ELR (cell line): ENCODE data around the gene SUCO.
"Not testable (repeated sequence)": the region's sequence is repeated elsewhere in the genome, so short reads cannot be mapped to it uniquely, and the experiment has no call there.

Experiments used
- DNase-seq: peaks from one replicate; pipeline ENCODE4 v3.0.0-alpha.2; 2015; ENCODE audit warnings: low read depth

The SUCO gene

GRCh38 chr1:172532700-172533512 lies at the start of gene SUCO:
SUCO (plus strand) TSS chr1:172533150; CDS start chr1:172533436, 286 bp downstream.
- peak; percentile 98 for DNase-seq

DNA sequence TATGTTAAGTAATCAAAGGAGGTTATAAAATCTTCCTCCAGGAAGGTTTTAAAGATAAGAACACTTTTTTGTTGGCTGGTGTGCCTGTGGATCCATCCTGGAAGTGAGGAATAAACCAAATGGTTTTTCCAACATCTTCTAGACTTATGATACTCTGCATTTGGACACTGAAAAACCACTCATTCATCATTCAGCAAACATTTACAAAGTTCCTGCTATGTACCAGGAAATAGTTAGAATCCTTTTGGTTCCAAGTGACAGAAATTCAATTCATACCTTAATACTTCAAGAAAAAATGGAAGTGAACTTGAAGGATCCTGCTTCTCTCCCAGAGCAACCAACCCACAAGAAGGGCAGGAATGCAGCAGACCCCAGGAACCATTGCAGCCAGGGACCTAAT lies 49.5 kb upstream of the SUCO start:
- no peak for DNase-seq

GRCh38 chr1:172484252-172484651 lies 48.7 kb upstream of the SUCO start:
- DNase-seq = no peak

- DNase-seq = no peak
These were observed 47.3 kb upstream of the SUCO start for GRCh38 chr1:172485626-172486025.

GRCh38 chr1:172486805-172487454 lies 46.0 kb upstream of the SUCO start:
- DNase-seq = no peak

- DNase-seq = peak; percentile 24
These were observed 45.4 kb upstream of the SUCO start for GRCh38 chr1:172487550-172487949.

- no peak for DNase-seq
These were observed 44.6 kb upstream of the SUCO start for GRCh38 chr1:172488393-172488792.

- no peak for DNase-seq
These were observed 43.1 kb upstream of the SUCO start for GRCh38 chr1:172489847-172490246.

DNA sequence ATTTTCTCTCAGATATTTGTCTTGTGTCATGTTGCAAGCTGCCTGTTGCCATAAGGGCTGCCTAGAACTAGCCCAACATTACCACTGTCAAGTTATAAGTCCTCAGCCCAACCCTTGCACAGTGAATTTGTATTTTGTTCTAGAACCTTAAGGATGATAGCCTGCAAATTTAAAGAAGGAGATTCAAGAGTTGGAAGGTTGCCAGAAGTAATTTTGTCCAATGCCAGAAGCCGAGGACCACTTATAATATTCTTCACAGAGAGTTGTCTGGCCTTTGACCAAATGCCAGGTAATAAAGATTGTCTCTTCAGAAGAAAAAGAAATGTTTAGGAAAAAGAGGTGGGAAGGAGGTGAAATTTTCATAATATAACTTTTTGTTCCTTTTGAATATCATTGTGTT lies 40.5 kb upstream of the SUCO start:
- no peak for DNase-seq

GRCh38 chr1:172494166-172494565 lies 38.8 kb upstream of the SUCO start:
- DNase-seq = no peak

DNA sequence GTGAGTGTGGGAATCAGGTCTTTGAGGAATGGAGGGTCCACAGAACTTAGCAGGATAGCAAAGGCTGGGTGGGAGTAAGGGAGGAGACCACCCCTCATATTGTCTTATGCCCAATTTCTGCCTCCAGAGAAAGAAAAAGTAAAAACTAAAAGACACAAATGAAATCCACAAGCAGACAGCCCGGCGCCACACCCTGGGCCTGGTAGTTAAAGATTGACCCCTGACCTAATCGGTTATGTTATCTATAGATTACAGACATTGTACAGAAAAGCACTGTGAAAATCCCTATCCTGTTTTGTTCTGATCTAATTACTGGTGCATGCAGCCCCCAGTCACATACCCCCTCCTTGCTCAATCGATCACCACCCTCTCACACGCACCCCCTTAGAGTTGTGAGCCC lies 36.8 kb upstream of the SUCO start:
- DNase-seq = not testable (repeated sequence)

GRCh38 chr1:172496678-172497077 lies 36.3 kb upstream of the SUCO start:
- no peak for DNase-seq

GRCh38 chr1:172497230-172497629 lies 35.7 kb upstream of the SUCO start:
- DNase-seq = peak; percentile 76

GRCh38 chr1:172498857-172499256 lies 34.1 kb upstream of the SUCO start:
- no peak for DNase-seq

DNA sequence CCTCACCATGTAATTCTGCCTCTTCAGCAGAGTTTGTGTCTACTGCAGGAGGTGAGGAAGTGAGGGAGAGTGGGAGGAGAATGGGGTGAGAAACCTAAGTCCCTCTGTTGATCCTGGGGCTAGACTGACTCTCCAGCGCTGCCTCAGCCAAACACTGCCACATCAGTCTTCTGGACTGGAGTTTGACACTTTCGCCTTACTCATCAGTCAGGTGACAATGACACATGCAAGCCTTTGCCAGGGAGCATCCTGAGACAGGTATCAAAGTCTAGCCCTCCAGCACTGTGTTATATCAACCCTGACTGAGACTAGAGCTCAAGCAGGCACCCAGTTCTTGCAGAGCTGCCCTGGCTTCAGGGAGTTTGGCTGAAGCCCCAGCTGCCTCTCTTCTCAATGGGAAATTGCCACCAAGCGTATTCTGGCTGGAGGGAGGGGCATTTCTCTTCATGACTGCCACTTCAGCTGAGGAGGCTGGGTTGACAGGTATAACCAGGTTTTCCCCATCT lies 33.3 kb upstream of the SUCO start:
- DNase-seq = peak; percentile 46

- DNase-seq = no peak
These were observed 32.7 kb upstream of the SUCO start for GRCh38 chr1:172500207-172500606.

DNA sequence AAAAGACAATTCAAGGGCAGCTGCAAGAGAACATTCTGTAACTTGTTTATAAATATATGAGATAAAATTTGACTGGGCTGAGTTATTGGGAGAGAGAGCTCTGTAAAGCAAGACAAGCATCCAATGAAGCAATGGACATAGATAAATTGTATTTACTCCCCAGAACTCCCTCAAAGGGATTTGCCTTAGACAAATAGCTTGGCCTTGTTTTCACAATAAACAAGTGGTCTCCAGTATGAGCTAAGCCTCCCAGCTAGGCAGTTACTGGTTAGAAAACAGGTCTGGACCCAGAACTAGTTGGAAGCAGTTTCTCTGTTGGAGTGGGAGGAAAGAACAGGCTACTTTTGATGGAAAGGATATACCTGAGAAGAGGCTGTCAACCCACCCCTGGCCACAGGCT lies 25.2 kb upstream of the SUCO start:
- no peak for DNase-seq

DNA sequence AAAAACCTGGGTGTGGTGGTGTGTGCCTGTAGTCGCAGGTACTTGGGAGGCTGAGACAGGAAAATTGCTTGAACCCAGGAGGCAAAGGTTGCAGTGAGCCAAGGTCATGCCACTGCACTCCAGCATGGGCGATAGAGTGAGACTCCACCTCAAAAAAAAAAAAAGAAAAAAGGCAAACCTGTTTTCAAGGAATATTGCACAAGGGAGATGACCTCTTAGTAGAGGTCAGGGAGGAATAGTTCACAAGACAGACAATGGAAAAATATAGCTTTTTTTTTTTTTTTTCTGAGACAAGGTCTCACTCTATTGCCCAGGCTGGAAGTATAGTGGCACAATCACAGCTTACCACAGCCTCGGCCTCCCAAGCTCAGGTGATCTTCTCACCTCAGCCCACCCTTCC lies 22.5 kb upstream of the SUCO start:
- DNase-seq = no peak

- no peak for DNase-seq
These were observed 20.4 kb upstream of the SUCO start for GRCh38 chr1:172512591-172512990.

DNA sequence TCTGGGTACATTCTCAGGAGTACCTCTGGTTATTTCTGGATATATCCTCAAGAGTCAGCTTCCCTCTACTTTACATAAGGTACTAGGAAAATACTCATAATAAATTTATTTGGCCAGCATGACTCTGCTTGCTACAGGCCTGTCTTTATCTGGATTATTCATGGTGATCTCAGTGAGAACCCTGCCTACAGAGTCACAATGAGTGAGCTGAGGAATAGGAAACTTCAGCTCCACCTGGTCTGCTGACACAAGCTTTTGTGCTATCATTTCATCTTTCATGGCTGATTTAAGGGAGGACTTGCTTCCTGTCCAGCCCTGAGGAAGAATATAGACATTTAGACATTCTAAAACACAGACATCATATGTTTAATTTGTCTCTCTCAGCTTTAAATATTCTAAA lies 19.5 kb upstream of the SUCO start:
- peak; percentile 39 for DNase-seq

DNA sequence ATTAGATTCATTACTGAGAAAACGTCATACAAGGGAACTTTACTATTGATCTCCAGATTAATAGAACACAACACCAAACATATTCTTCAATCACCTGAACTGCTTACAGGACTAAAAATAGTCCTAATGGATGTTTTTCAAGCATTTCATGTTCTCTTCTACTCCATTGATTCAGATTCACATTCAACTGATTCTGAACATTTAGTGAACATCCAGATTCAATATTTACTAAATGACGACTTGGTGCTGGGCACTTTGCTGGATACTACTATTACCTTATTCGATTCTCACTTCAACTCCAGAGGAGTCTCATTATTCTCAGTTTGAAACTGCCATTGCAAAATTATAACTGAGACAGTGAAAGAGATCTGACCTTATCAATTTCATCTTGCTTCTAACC lies 18.8 kb upstream of the SUCO start:
- DNase-seq = no peak

DNA sequence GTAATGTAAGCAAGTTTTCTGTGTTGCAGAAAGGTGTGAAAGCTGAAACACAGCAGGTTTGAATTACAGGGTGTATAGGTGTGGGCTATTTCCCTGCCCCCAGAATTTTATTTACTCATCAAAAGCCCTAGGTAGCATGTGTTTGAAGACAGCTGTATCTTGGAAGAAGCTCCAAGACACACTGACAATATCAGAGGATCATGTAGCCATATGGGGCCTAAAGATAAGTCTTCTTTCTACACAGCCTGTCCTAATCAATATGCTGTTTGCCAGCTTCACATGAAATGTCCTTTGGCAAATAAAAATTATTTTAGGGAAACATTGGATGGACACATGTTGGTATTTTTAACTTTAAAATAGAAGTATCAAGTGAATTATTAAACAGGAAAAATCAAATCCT lies 17.5 kb upstream of the SUCO start:
- no peak for DNase-seq

DNA sequence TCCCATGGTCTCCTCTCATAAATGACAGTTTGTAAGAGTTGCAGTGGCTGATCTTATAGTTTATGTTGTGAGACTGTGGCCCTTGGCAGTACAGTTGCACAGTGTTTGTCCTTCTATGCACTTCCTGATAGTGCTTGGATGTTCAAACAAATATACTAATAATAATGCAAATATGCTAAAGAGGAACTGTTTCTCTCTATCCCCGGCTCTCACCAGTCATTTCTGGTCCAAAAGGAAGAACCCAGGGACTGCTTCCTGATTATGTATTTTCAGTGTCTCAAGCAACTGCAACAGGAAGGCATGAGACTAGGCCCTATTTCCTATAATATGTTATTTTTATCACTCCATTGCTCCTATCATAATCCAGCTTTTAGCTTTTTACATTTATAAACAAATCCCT lies 17.0 kb upstream of the SUCO start:
- no peak for DNase-seq

DNA sequence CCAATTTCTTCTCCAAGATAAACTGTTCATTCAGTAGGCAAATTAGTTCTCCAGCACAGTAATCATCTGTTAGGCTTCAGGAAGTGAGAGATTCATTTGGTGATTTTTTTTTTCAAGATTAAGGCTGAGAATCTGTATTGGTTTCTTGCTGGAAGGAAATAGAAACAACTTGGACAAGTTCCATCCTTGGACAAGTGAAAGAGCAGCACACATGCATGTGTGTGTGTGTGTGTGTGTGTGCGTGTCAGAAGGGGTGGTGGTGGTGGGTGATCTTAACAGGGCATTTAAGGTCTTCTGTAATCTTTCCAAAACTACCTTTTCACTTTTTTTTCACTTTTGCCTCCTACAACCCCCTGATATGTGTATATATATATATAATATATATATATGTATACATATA lies 15.9 kb upstream of the SUCO start:
- no peak for DNase-seq
